ENCODE measurements around the gene PRKAR2B.

DNA sequence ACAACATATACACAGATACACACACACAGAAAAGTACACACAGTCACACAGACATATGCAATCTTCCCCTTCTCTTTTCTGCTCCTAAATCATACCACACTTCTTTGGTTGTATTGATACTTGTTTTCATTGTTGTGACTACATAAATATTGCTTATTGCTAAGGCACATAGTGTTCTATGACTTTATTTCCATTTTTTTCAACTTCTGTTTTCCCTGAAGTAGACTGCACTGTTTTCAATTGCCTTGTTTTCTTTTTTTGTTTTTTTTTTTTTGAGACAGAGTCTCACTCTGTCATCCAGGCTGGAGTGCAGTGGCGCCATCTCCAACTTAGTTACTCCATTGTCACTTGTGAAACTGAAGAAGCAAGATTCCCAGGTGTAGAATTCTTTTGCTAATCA lies 10.0 kb upstream of the PRKAR2B start:
- TF ChIP-seq, protein P1, sequence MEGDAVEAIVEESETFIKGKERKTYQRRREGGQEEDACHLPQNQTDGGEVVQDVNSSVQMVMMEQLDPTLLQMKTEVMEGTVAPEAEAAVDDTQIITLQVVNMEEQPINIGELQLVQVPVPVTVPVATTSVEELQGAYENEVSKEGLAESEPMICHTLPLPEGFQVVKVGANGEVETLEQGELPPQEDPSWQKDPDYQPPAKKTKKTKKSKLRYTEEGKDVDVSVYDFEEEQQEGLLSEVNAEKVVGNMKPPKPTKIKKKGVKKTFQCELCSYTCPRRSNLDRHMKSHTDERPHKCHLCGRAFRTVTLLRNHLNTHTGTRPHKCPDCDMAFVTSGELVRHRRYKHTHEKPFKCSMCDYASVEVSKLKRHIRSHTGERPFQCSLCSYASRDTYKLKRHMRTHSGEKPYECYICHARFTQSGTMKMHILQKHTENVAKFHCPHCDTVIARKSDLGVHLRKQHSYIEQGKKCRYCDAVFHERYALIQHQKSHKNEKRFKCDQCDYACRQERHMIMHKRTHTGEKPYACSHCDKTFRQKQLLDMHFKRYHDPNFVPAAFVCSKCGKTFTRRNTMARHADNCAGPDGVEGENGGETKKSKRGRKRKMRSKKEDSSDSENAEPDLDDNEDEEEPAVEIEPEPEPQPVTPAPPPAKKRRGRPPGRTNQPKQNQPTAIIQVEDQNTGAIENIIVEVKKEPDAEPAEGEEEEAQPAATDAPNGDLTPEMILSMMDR (IDR thresholded peaks at IDR 0.05), result no peak
- no peak for TF ChIP-seq POLR2A (IDR thresholded peaks at IDR 0.05)

Data from body of pancreas (tissue), 4 donors.